GM12891 (cell line): ENCODE results near the gene GMEB2.
"Not testable (repeated sequence)": the region's sequence is repeated elsewhere in the genome, so short reads cannot be mapped to it uniquely, and the experiment has no call there.

ENCODE experiments used
- DNase-seq: peaks from one replicate; pipeline ENCODE4 v3.0.0; 2011; ENCODE audit warnings: low spot score; ENCODE audit not compliant: insufficient read length
- FAIRE-seq: peaks from 2 replicates; lab custom pipeline; 2011; peaks lifted over from hg19 to GRCh38; lab: Jason Lieb, UNC
- PAX5 ChIP-seq: IDR thresholded peaks from 2 replicates; pipeline ENCODE4 v1.6.1; 2011; ENCODE audit warnings: low read length, moderate library complexity, mild to moderate bottlenecking; ENCODE audit not compliant: insufficient read depth, severe bottlenecking
- POLR2A ChIP-seq: IDR thresholded peaks from 2 replicates; pipeline ENCODE4 v1.6.1; 2011; ENCODE audit warnings: low read depth, low read length, control low read depth
- POLR2AphosphoS5 ChIP-seq: IDR thresholded peaks from 2 replicates; pipeline ENCODE4 v1.6.1; 2011; ENCODE audit warnings: low read depth, low read length, control low read depth
- POU2F2 ChIP-seq: IDR thresholded peaks from 2 replicates; pipeline ENCODE4 v1.6.1; 2011; ENCODE audit warnings: low read depth, mild to moderate bottlenecking, control low read depth, low read length, moderate library complexity
- SPI1 ChIP-seq: IDR thresholded peaks from 2 replicates; pipeline ENCODE4 v1.6.1; 2011; ENCODE audit warnings: low read depth, low read length, control low read depth
- TAF1 ChIP-seq: IDR thresholded peaks from 2 replicates; pipeline ENCODE4 v1.6.1; 2011; ENCODE audit warnings: low read depth, low read length, control low read depth

Gene GMEB2

GRCh38 chr20:63663332-63664066, 36.6 kb upstream of the GMEB2 start:
- TF ChIP-seq POLR2A: no peak
- TF ChIP-seq POU2F2: no peak
- no peak for TF ChIP-seq TAF1
- TF ChIP-seq SPI1: no peak
- TF ChIP-seq PAX5: no peak
- TF ChIP-seq POLR2AphosphoS5: no peak
- DNase-seq: no peak
- FAIRE-seq: no peak

DNA sequence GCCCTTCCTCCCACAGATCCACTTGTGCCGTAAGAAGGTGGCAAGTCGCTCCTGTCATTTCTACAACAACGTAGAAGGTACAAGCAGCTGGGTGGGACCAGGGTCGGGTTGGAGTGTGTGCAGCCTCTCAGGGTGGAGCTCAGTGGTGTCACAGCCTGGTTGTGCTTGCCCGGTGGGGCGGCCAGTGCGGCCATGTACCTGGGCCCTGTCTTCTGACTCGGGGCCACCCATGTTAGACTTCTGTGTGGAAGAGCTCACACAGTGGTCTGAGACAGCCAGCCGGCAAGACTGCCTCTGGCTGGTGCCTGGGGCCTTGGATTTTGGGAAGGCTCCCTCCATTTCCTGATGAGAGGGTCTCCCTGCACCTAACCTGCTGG, 35.9 kb upstream of the GMEB2 start:
- TF ChIP-seq TAF1 (no peak), POLR2A (no peak)
- FAIRE-seq (no peak), DNase-seq (no peak)

DNA sequence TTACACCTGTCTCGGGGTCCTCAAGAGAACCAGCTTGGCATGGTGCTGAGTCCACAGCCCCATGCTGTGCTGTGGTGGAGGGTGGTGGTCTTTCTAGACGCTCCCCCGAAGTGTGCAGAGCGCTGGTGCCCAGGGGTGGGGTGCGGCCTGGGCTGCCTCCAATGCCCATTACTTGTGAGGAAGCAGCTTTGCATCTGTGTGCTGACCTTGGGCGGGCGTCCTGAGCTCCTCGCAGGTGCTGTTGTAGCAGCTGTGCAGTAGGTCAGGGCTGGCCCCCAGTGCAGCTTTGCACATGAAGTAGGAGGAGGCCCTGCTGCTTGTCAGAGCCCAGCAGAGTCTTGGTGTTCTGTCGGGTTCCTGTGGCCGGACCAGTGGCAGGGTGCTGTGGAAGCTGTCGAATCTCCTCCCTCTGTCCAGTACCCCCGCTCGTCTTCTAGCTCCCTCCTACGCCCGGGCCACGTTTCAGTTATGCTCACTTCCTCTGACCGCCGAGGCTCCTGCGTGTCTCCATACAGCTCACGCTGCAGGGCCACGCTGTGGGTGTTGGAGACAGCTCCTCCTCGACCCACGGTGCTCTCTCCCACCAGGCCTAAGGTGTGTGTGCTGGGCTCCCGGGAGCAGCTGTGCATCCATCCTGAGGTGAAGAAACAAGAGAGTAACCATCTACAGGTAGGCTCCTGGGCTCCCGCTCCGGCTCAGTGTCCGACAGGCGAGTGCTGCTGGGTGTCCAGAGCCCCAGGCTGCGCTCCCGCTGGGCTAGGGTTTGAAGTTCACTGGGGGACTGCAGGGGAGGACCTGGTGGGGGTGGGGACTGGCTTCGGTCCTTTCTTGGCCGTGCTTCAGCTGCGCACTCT, 35.3 kb upstream of the GMEB2 start:
- DNase-seq (no peak), FAIRE-seq (no peak)
- TF ChIP-seq POLR2AphosphoS5 (no peak), TAF1 (no peak), POLR2A (no peak), PAX5 (no peak), POU2F2 (no peak), SPI1 (no peak)

GRCh38 chr20:63661108-63661507, 34.2 kb upstream of the GMEB2 start:
- FAIRE-seq (no peak), DNase-seq (no peak)
- TF ChIP-seq PAX5: no peak

DNA sequence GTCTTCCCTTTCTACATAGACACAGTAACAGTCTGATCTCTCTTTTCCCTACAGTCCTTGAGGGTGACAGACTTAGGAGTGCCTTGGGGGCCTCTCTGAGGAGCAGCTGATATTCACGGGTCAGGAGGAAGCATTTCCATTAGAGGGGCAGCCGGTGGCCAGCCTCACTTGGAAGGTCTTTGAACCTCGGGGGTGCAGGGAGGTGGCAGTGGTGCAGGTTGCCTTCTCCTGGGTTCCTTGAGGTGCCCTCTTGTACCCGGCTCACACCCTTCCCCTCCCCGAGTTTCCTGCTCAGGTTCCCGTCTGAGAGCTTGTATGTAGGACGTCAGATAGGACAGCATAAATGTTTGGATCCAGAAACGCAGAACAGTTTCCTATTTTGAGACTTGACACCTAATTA, 33.7 kb upstream of the GMEB2 start:
- FAIRE-seq (no peak), DNase-seq (no peak)
- TF ChIP-seq POU2F2: no peak
- TF ChIP-seq POLR2A: no peak
- TF ChIP-seq PAX5: no peak
- TF ChIP-seq TAF1: no peak
- TF ChIP-seq SPI1: no peak
- no peak for TF ChIP-seq POLR2AphosphoS5

- FAIRE-seq, DNase-seq: not testable (repeated sequence)
Measured at GRCh38 chr20:63660174-63660573, 33.3 kb upstream of the GMEB2 start.

- DNase-seq (no peak), FAIRE-seq (no peak)
- no peak for TF ChIP-seq PAX5
Measured at GRCh38 chr20:63659370-63659769, 32.5 kb upstream of the GMEB2 start.

DNA sequence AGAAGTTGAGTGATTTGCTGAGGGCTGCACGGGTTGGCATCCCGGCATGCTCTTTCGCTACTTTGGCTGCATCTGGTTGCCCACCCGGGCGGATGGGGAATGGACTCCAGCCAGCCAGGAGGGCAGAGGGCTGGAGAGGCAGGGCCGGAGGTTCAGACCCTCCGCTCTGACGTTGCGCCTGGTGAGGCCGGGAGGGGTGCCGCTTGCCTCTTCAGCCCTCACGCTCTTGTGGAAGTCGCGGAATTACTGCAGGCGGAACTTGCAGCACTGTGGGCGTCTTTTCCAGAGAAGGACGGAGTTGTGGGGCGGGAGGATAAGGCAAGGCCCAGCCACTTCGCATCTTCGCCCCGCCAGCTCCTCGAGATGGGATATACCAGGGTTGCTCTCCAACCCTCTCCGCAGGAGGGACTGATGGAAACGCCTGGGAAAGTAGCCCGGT, 31.9 kb upstream of the GMEB2 start:
- DNase-seq (no peak), FAIRE-seq (no peak)
- no peak for TF ChIP-seq TAF1
- no peak for TF ChIP-seq POLR2A
- no peak for TF ChIP-seq POLR2AphosphoS5
- no peak for TF ChIP-seq POU2F2
- TF ChIP-seq PAX5: no peak
- TF ChIP-seq SPI1: no peak

DNA sequence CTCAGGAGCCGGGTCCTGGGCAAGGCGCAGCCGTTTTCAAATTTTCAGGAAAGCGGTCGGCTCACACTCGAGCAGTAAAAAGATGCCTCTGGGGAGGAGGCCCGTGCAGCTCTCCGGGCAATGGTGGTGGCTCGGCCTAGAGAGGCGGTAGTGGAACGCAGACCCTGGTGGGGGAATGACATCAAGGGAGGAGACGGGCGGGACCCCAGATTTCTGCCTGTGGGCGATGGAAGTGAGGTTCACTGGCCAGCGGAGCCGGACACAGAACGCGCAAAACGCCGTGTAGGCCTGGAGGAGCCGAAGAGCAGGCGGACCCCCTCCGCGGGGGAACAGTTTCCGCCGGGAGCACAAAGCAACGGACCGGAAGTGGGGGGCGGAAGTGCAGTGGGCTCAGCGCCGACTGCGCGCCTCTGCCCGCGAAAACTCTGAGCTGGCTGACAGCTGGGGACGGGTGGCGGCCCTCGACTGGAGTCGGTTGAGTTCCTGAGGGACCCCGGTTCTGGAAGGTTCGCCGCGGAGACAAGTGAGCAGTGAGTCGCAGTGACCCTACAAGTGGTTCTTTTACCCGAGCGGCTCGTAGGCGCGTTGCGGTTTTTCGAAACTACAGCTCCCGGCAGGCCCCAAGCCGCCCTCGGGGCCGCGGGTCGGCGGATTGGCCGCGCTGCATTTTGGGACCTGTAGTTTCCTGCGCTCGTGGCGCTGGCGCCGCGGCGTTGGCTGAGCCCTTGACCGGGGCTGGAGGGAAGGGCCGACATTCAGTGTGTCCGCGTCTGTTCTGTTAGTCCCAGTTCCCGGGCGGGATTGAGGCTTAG, 31.2 kb upstream of the GMEB2 start, which contains the start of gene RTEL1:
Gene RTEL1 (plus strand): TSS at position 376 of the 812 bp plus-strand sequence. CDS start 1,091 bp downstream, outside the sequence.
- FAIRE-seq: peak; percentile 93

More for the DNA sequence above, 31.2 kb upstream of the GMEB2 start, which contains the start of gene RTEL1:
- TF ChIP-seq SPI1 (peak; percentile 25; the same call in 1 of the 2 replicates), POLR2AphosphoS5 (peak; percentile 59; the same call in 1 of the 2 replicates), TAF1 (peak; percentile 91), PAX5 (no peak), POU2F2 (peak; percentile 62; the same call in 1 of the 2 replicates), POLR2A (peak; percentile 54)
- DNase-seq: peak; percentile 100
